Cardiac septum (tissue), 1 donor: ENCODE measurements around the gene AGAP1. TPM values are rescaled to one million over a fixed set of nuclear protein-coding genes. Genes with fewer than 3 reads are reported as not detected.

Source experiments
- DNase-seq: peaks from one replicate; pipeline ENCODE4 v3.0.0-alpha.2; 2020; ENCODE audit warnings: low spot score
- intact Hi-C: fragments of 100-400 bp; cut with DNase I; formaldehyde crosslinking; loops from one replicate; pipeline ENCODE4 v1.14.0; 2022
- total RNA-seq: library from RNA; stranded (reverse); fragmentation: NEBNext Ultra II Directional; extraction: Animal tissue kit (Norgen Biotek cat#: 25700); gene quantifications from one replicate; pipeline ENCODE4 v1.2.1, GENCODE V29; 2021
- donor health status: DM: no; HTN: no; CAD: no.

The AGAP1 gene
- total RNA-seq, 1 donor from 2014 or later: 18.7 TPM

- no peak for DNase-seq
- intact Hi-C loops: no loop called here
Observed at GRCh38 chr2:236107942-236108625, 614.2 kb downstream of the AGAP1 start.

GRCh38 chr2:236109061-236109460 lies 615.2 kb downstream of the AGAP1 start:
- intact Hi-C loops: no loop called here
- DNase-seq: no peak

- no peak for DNase-seq
- intact Hi-C loops: no loop called here
Observed at GRCh38 chr2:236109473-236109872, 615.6 kb downstream of the AGAP1 start.

GRCh38 chr2:236112466-236112865 lies 618.6 kb downstream of the AGAP1 start:
- intact Hi-C loops: no loop called here

GRCh38 chr2:236113425-236113824 lies 619.6 kb downstream of the AGAP1 start:
- no peak for DNase-seq
- intact Hi-C loops: no loop called here

More at GRCh38 chr2:236112466-236112865, 618.6 kb downstream of the AGAP1 start:
- no peak for DNase-seq

GRCh38 chr2:236113948-236114347 lies 620.1 kb downstream of the AGAP1 start:
- no peak for DNase-seq
- intact Hi-C loops: no loop called here

- intact Hi-C loops: no loop called here
Observed at GRCh38 chr2:236114959-236115358, 621.1 kb downstream of the AGAP1 start.

GRCh38 chr2:236117401-236117800 lies 623.6 kb downstream of the AGAP1 start:
- DNase-seq: no peak
- intact Hi-C loops: no loop called here

More at GRCh38 chr2:236114959-236115358, 621.1 kb downstream of the AGAP1 start:
- no peak for DNase-seq

GRCh38 chr2:236117861-236118269 lies 624.0 kb downstream of the AGAP1 start:
- intact Hi-C loops: no loop called here
- DNase-seq: no peak

GRCh38 chr2:236119003-236119402 lies 625.2 kb downstream of the AGAP1 start:
- intact Hi-C loops: no loop called here
- no peak for DNase-seq

GRCh38 chr2:236119476-236119875 lies 625.6 kb downstream of the AGAP1 start:
- DNase-seq: no peak
- intact Hi-C loops: no loop called here

GRCh38 chr2:236120141-236120601 lies 626.3 kb downstream of the AGAP1 start:
- DNase-seq: no peak
- intact Hi-C loops: no loop called here

GRCh38 chr2:236120829-236121228 lies 627.0 kb downstream of the AGAP1 start:
- intact Hi-C loops: no loop called here
- DNase-seq: no peak

- DNase-seq: no peak
- intact Hi-C loops: no loop called here
Observed at GRCh38 chr2:236121546-236121945, 627.7 kb downstream of the AGAP1 start.

GRCh38 chr2:236122236-236122635 lies 628.4 kb downstream of the AGAP1 start:
- no peak for DNase-seq
- intact Hi-C loops: no loop called here

GRCh38 chr2:236123716-236124115 lies 629.9 kb downstream of the AGAP1 start:
- DNase-seq: no peak
- intact Hi-C loops: no loop called here

GRCh38 chr2:236124182-236124893 lies 630.5 kb downstream of the AGAP1 start:
- DNase-seq: no peak
- intact Hi-C loops: no loop called here

- intact Hi-C loops: no loop called here
- DNase-seq: no peak
Observed at GRCh38 chr2:236125541-236125940, 631.7 kb downstream of the AGAP1 start.

- no peak for DNase-seq
- intact Hi-C loops: no loop called here
Observed at GRCh38 chr2:236127010-236127409, 633.2 kb downstream of the AGAP1 start.

GRCh38 chr2:236128321-236128720 lies 634.5 kb downstream of the AGAP1 start:
- no peak for DNase-seq
- intact Hi-C loops: no loop called here

GRCh38 chr2:236129935-236130334 lies 636.1 kb downstream of the AGAP1 start:
- intact Hi-C loops: no loop called here

More at GRCh38 chr2:236129935-236130334, 636.1 kb downstream of the AGAP1 start:
- no peak for DNase-seq
